Type B pancreatic cell (in vitro differentiated cells): ENCODE data around the gene ANKRD65. TPM values are rescaled to one million over a fixed set of nuclear protein-coding genes. Genes with fewer than 3 reads are reported as not detected.
"Not testable (repeated sequence)": the region's sequence is repeated elsewhere in the genome, so short reads cannot be mapped to it uniquely, and the experiment has no call there.

Experiments
- DNase-seq: peaks from one replicate; pipeline ENCODE4 v3.0.0; 2021; ENCODE audit warnings: mixed read lengths; ENCODE audit not compliant: unreplicated experiment; ENCODE audit errors: extremely low spot score
- H3K27ac Mint-ChIP-seq: 2 replicates; pipeline ENCODE4 v1.8.0; 2021; ENCODE audit warnings: mild to moderate bottlenecking, mixed read lengths
- H3K27me3 Mint-ChIP-seq: 2 replicates; pipeline ENCODE4 v1.8.0; 2021; ENCODE audit warnings: mixed read lengths
- H3K36me3 Mint-ChIP-seq: 2 replicates; pipeline ENCODE4 v1.8.0; 2021; ENCODE audit warnings: mixed read lengths
- H3K4me1 Mint-ChIP-seq: one replicate; pipeline ENCODE4 v1.8.0; 2021; ENCODE audit warnings: mixed read lengths; ENCODE audit not compliant: unreplicated experiment
- H3K4me3 Mint-ChIP-seq: 2 replicates; pipeline ENCODE4 v1.8.0; 2021; ENCODE audit warnings: mild to moderate bottlenecking, mixed read lengths
- H3K9me3 Mint-ChIP-seq: 2 replicates; pipeline ENCODE4 v1.8.0; 2021; ENCODE audit warnings: mixed read lengths
- total RNA-seq: library from RNA; stranded (reverse); gene quantifications from 2 replicates; pipeline ENCODE4 v1.2.1, GENCODE V29; 2021; ENCODE audit warnings: low replicate concordance
- TF ChIP-seq, protein P1 (sequence below): fragments of 200-600 bp; sonication (generic); conservative IDR thresholded peaks from 2 replicates; pipeline ENCODE4 v1.5.0; 2021; ENCODE audit warnings: antibody characterized with exemption, mild to moderate bottlenecking

The ANKRD65 gene
- total RNA-seq, 1 donor from 2014 or later, result 7.6 TPM

DNA sequence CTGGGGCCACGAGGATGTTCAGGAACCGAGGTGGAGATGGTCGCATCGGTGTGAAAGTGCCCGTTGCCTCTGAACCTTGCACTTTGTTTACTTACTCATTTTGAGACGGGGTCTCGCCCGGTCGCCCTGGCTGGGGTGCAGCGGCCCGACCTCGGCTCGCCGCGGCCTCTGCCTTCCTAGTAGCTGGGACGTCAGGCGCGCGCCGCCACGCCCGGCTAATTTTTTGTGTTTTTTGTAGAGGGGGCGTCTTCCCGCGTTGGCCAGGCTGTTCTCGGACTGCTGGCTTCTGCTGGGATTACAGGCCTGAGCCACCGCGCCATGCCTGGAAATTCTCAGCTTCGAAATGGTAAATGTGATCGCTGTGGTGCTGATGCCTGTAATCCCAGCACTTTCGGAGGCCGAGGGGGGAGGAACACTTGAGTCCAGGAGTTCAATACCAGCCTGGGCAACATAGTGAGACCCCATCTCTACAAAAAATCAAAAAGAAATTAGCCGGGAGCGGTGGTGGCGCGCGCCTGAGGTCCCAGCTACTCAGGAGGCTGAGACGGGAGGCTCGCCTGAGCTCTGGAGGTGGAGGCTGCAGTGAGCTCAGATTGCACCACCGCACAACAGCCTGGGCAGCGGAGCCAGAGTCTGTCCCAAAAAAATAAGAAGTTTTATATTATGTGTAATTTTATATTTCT, 13.3 kb downstream of the ANKRD65 start:
- Mint-ChIP-seq H3K4me1 (peaks cover 12% of the 10 kb centered on the region), H3K4me3 (peak overlapping the region; percentile 90), H3K9me3 (no peaks in the 10 kb centered on the region), H3K36me3 (peaks cover 7% of the 10 kb centered on the region), H3K27ac (peak overlapping the region; percentile 78), H3K27me3 (no peaks in the 10 kb centered on the region)
- no peak for DNase-seq
- TF ChIP-seq, protein P1, sequence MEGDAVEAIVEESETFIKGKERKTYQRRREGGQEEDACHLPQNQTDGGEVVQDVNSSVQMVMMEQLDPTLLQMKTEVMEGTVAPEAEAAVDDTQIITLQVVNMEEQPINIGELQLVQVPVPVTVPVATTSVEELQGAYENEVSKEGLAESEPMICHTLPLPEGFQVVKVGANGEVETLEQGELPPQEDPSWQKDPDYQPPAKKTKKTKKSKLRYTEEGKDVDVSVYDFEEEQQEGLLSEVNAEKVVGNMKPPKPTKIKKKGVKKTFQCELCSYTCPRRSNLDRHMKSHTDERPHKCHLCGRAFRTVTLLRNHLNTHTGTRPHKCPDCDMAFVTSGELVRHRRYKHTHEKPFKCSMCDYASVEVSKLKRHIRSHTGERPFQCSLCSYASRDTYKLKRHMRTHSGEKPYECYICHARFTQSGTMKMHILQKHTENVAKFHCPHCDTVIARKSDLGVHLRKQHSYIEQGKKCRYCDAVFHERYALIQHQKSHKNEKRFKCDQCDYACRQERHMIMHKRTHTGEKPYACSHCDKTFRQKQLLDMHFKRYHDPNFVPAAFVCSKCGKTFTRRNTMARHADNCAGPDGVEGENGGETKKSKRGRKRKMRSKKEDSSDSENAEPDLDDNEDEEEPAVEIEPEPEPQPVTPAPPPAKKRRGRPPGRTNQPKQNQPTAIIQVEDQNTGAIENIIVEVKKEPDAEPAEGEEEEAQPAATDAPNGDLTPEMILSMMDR, result peak; percentile 37

DNA sequence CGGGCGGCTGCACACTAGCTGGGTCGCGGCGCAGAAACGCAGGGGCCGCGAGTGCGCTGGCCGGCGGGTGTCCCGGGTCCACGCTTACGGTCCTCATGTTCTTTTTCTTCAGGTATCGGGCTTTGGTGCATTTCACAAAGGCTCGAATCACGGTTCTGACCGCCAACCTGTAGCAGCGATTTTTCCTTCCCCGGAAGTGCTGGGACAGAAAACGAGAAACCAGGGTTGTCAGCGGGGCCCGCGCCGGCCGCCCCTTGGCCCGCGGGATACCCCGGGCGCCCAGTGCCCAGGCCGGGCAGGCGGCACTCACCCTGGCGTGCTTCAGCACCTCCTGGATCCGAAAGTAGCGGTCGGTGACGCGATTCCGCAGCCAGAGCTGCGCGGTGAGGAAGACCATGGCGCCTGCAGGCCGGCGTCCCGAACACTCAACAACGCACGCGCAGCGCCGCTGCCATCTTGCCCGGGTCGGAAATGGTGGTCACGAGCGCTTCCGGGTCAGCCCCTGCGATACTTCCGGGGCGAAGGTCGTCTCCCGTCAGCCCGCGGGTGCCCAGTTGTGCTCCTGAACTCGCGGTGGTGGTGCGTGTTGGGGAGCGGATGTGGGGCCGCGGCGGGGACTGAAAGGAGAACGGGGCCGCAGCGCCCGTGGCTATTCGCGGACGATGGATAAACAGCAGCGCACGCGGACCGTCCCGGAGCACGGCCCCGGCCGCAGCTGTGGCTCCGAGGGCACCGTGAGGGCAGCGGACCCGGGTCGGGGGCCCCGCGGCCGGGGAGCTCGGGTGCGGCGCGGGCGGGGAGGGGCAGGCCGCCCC, 14.0 kb downstream of the ANKRD65 start, which contains the start of gene MRPL20:
TSS of gene MRPL20 (minus strand) at position 473 of the 815 bp plus-strand sequence. CDS start at position 397, 76 bp downstream.
- TF ChIP-seq, protein P1, result no peak
- Mint-ChIP-seq H3K27ac (peak within 1 kb of the TSS; percentile 84), H3K27me3 (no peaks in the 10 kb centered on the region), H3K4me1 (peaks cover 14% of the 10 kb centered on the region), H3K36me3 (peaks cover 10% of the 10 kb centered on the region), H3K4me3 (peak within 1 kb of the TSS; percentile 95), H3K9me3 (no peaks in the 10 kb centered on the region)
- peak; percentile 94 for DNase-seq

DNA sequence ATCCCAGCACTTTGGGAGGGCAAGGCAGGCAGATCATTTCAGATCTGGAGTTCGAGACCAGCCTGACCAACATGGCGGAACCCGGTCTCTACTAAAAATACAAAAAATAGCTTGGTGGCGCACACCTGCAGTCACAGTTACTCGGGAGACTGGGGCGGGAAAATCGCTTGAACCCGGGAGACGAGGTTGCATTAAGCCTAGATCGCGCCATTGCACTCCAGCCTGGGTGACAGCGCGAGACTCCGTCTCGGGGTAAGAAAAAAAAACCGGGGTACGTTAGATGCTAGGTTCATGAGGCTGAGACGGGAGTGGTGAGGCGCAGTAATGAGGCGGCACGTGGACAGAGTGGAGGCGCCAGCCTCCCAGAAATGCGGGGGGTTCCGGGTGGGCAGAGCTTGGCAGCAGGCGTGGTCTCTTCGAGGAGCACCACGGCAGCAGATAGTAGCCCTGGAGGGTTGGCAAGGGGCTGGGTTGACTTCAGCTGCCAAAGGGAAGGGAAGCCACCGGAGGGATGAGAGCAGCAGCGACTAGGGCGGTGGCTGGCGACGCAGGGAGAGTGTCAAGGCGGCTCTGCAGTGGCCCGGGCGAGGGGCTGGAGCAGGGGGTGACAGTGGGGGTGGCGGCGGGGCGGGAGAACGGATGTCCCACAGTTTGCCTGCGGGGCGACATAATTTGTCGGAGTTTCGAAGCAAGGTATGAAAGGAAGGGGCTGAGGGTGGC, 14.8 kb downstream of the ANKRD65 start:
- H3K4me3 Mint-ChIP-seq, result peak overlapping the region; percentile 95
- H3K27me3 Mint-ChIP-seq, result no peaks in the 10 kb centered on the region
- peaks cover 12% of the 10 kb centered on the region for H3K36me3 Mint-ChIP-seq
- DNase-seq, result no peak
- peaks cover 18% of the 10 kb centered on the region for H3K4me1 Mint-ChIP-seq
- H3K9me3 Mint-ChIP-seq, result no peaks in the 10 kb centered on the region
- TF ChIP-seq, protein P1, result no peak
- H3K27ac Mint-ChIP-seq, result peak overlapping the region; percentile 80

DNA sequence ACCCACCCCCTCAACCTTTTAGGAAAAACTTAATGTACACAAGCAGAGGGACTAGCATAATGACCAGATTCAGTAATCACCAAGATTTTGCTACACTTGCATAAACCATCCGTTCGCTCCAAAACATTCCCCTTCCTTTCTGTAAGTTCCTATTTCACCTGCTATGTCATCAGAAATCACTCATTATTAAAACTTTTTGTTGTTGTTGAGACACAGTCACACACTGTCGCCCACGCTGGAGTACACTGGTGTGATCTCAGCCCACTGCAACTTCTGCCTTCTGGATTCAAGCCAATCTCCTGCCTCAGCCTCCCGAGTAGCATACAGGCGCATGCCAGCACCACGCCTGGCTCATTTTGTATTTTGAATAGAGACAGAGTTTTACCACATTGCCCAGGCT, 17.4 kb downstream of the ANKRD65 start:
- peaks cover 12% of the 10 kb centered on the region for H3K36me3 Mint-ChIP-seq
- no peaks in the 10 kb centered on the region for H3K9me3 Mint-ChIP-seq
- H3K27ac Mint-ChIP-seq, result peak overlapping the region; percentile 48

DNA sequence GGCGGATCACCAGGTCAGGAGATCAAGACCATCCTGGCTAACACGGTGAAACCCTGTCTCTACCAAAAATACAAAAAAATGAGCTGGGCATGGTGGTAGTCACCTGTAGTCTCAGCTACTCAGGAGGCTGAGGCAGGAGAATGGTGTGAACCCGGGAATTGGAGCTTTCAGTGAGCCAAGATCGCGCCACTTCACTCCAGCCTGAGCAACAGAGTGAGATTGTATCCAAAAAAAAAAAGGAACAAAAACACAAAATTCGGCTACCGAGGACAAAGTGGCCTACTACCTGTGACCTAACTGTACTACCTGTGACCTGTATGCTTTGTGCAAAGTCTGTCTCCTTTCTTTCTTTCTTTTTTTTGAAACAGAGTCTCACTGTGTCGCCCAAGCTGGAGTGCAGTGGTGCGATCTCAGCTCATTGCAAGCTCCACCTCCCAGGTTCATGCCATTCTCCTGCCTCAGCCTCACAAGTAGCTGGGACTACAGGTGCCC, 18.1 kb downstream of the ANKRD65 start:
- Mint-ChIP-seq H3K4me1 (peaks cover 16% of the 10 kb centered on the region), H3K36me3 (peaks cover 16% of the 10 kb centered on the region), H3K4me3 (peak overlapping the region; percentile 72), H3K27ac (peak overlapping the region; percentile 48)
- not testable (repeated sequence) for H3K9me3 Mint-ChIP-seq, DNase-seq, H3K27me3 Mint-ChIP-seq

More for the DNA sequence above, 17.4 kb downstream of the ANKRD65 start:
- TF ChIP-seq, protein P1, result no peak
- peak overlapping the region; percentile 72 for H3K4me3 Mint-ChIP-seq
- H3K27me3 Mint-ChIP-seq, result no peaks in the 10 kb centered on the region
- H3K4me1 Mint-ChIP-seq, result peaks cover 12% of the 10 kb centered on the region
- no peak for DNase-seq
